CD4-positive, alpha-beta memory T cell (primary cell): Measurements from ENCODE around the gene RPS25. TPM values are rescaled to one million over a fixed set of nuclear protein-coding genes. Genes with fewer than 3 reads are reported as not detected.
"Not testable (repeated sequence)": the region's sequence is repeated elsewhere in the genome, so short reads cannot be mapped to it uniquely, and the experiment has no call there.

ENCODE experiments used
- CTCF ChIA-PET: fragments of 350-600 bp; sonication (Branson Sonifier 250); formaldehyde crosslinking; loops from one replicate; lab custom pipeline; 2021; ENCODE audit warnings: inconsistent platforms; ENCODE audit not compliant: partially characterized antibody; lab: Charles Lee
- POLR2A ChIA-PET: fragments of 350-600 bp; sonication (Branson Sonifier 250); formaldehyde crosslinking; loops from one replicate; lab custom pipeline; 2021; ENCODE audit not compliant: partially characterized antibody; lab: Charles Lee
- DNase-seq, 5 donors: peaks; one replicate each; pipeline versions ENCODE4 v3.0.0 to v3.0.0-alpha.2; 2020 to 2022; ENCODE audit warnings: mixed read lengths in 1 of 5
- H3K27ac ChIP-seq: one replicate; pipeline ENCODE4 v1.7.0; 2013; ENCODE audit warnings: low read depth, low read length
- H3K27me3 ChIP-seq: 2 replicates; pipeline ENCODE4 v1.7.0; 2013; ENCODE audit warnings: mild to moderate bottlenecking, low read length, moderate library complexity; ENCODE audit not compliant: insufficient read depth
- H3K36me3 ChIP-seq: 2 replicates; pipeline ENCODE4 v1.7.0; 2013; ENCODE audit warnings: mild to moderate bottlenecking, low read length, moderate library complexity; ENCODE audit not compliant: insufficient read depth
- H3K4me1 ChIP-seq: 2 replicates; pipeline ENCODE4 v1.7.0; 2013; ENCODE audit warnings: mild to moderate bottlenecking, low read length, moderate library complexity; ENCODE audit not compliant: insufficient read depth
- H3K4me3 ChIP-seq, 2 donors: one replicate each; pipeline ENCODE4 v1.7.0; 2013; ENCODE audit warnings: low read length in 2 of 2, mild to moderate bottlenecking in 1 of 2
- H3K9me3 ChIP-seq, 2 donors: one replicate each; pipeline ENCODE4 v1.7.0; 2013; ENCODE audit warnings: low read length in 2 of 2, control low read depth in 1 of 2; ENCODE audit not compliant: control insufficient read depth in 1 of 2
- H3K27ac Mint-ChIP-seq, 7 donors: one replicate each; pipeline ENCODE4 v1.8.0; 2020 to 2021; ENCODE audit warnings: mixed read lengths in 7 of 7, mild to moderate bottlenecking in 6 of 7, inconsistent platforms in 3 of 7, moderate library complexity in 3 of 7
- H3K27me3 Mint-ChIP-seq, 2 donors: one replicate each; pipeline ENCODE4 v1.8.0; 2020 to 2021; ENCODE audit warnings: mixed read lengths in 2 of 2
- H3K36me3 Mint-ChIP-seq, 2 donors: one replicate each; pipeline ENCODE4 v1.8.0; 2020 to 2021; ENCODE audit warnings: mixed read lengths in 2 of 2, inconsistent platforms in 1 of 2, mild to moderate bottlenecking in 1 of 2
- H3K4me1 Mint-ChIP-seq, 4 donors: one replicate each; pipeline ENCODE4 v1.8.0; 2020 to 2021; ENCODE audit warnings: mixed read lengths in 4 of 4, mild to moderate bottlenecking in 1 of 4
- H3K4me3 Mint-ChIP-seq, 8 donors: one replicate each; pipeline ENCODE4 v1.8.0; 2020 to 2021; ENCODE audit warnings: mixed read lengths in 8 of 8, mild to moderate bottlenecking in 7 of 8, moderate library complexity in 6 of 8, inconsistent platforms in 3 of 8
- H3K9me3 Mint-ChIP-seq, 8 donors: one replicate each; pipeline ENCODE4 v1.8.0; 2020 to 2021; ENCODE audit warnings: mixed read lengths in 8 of 8, mild to moderate bottlenecking in 5 of 8, inconsistent platforms in 3 of 8, moderate library complexity in 1 of 8
- intact Hi-C: fragments of 100-400 bp; cut with micrococcal nuclease; formaldehyde crosslinking; loops from one replicate; pipeline ENCODE4 v1.15.1; 2023
- polyA plus RNA-seq, 2 donors: library from polyadenylated mRNA; unstranded; fragments of 300-500 nt; fragmentation: Illumina TruSeq; gene quantifications; one replicate each; pipeline ENCODE4 v1.2.3, GENCODE V29; 2021
- total RNA-seq, 2 experiments: library from RNA; stranded (reverse); gene quantifications; one replicate each; pipeline ENCODE4 v1.2.3, GENCODE V29; 2021

Gene RPS25
- total and polyA plus RNA-seq, 4 experiments from 2014 or later = 2,545 to 5,786 (median 3,691) TPM

DNA sequence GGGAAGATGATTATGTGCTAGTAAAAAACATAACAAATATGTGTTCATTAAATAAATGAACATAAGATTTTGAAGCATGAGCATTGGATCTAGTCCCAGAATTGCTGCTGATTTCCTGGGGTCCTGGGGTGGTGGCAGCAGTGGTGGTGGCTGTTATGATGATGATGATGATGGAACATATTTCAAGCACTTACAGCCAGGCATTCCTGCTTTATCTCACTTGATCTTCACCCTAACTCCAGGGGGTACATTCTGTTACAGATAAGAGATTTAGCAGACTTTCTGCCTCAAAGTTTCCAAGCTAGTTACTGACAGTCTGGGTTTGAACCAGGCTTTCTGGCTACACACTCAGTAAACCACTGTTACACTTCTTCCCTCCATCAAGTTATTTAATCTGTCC is 5.6 kb upstream of the RPS25 start:
- peaks cover 36% of the 10 kb centered on the region for H3K36me3 ChIP-seq
- no peak overlapping the region for H3K4me3 ChIP-seq
- Mint-ChIP-seq H3K36me3 (peaks cover 34 to 50% of the 10 kb centered on the region in 2 donors), H3K4me3 (peak overlapping the region in 2 of 8 donors; percentile 22 to 54), H3K9me3 (no peaks in the 10 kb centered on the region), H3K27ac (peak overlapping the region in 4 of 7 donors; percentile 1 to 58 (median 13)), H3K27me3 (no peaks in the 10 kb centered on the region), H3K4me1 (peaks cover 24 to 63% (median 44%) of the 10 kb centered on the region in 4 donors)
- POLR2A ChIA-PET = interaction anchor here (1.1 to 3.2 kb wide), 4 partner anchors 26 to 72 kb away, joined by 3 to 10 read pairs (median 6); partner anchors contain the start of genes CENATAC, HMBS and VPS11
- CTCF ChIA-PET = interaction anchor here (1.0 to 1.2 kb wide), 2 partner anchors 76 to 253 kb away, joined by 3 to 4 read pairs; no protein-coding TSS in a partner anchor
- intact Hi-C loops = no loop called here
- H3K27ac ChIP-seq = no peak overlapping the region
- no peak for DNase-seq
- peaks cover 47% of the 10 kb centered on the region for H3K4me1 ChIP-seq
- H3K9me3 ChIP-seq = no peaks in the 10 kb centered on the region
- no peaks in the 10 kb centered on the region for H3K27me3 ChIP-seq

DNA sequence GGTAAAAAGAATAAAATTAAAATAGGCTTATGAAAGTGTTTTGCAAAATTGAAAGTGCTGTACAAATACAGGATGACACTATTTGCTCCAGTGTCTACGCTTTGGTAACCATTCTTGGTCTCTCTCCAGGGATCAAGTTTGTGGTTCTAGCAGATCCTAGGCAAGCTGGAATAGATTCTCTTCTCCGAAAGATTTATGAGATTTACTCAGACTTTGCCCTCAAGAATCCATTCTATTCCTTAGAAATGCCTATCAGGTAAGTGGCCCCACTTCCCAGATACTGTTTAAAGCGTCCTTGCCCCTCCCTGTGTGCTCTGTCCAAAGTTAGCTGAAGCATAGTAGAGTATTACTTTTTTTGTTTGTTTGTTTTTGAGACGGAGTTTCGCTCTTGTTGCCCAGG is 3.5 kb upstream of the RPS25 start:
- intact Hi-C loops = no loop called here
- H3K36me3 ChIP-seq = peaks cover 38% of the 10 kb centered on the region
- no peaks in the 10 kb centered on the region for H3K9me3 ChIP-seq
- peaks cover 52% of the 10 kb centered on the region for H3K4me1 ChIP-seq
- no peak for DNase-seq
- ChIA-PET POLR2A (interaction anchor here (0.8 to 9.3 kb wide), 5 partner anchors 7 to 185 kb away, joined by 3 to 135 read pairs (median 4); partner anchors contain the start of genes CBL, CENATAC and SLC37A4), CTCF (interaction anchor here (1.2 kb wide), 1 partner anchor 35 kb away, joined by 4 read pairs; the partner anchor contains the start of gene HYOU1)
- no peak overlapping the region for H3K27ac ChIP-seq
- H3K4me3 ChIP-seq = no peak overlapping the region
- H3K36me3 Mint-ChIP-seq = peaks cover 40 to 70% of the 10 kb centered on the region in 2 donors
- no peaks in the 10 kb centered on the region for H3K27me3 Mint-ChIP-seq
- peak overlapping the region in 5 of 7 donors; percentile 24 to 79 (median 58) for H3K27ac Mint-ChIP-seq
- H3K9me3 Mint-ChIP-seq = no peaks in the 10 kb centered on the region
- peaks cover 24 to 72% (median 48%) of the 10 kb centered on the region in 4 donors for H3K4me1 Mint-ChIP-seq
- no peaks in the 10 kb centered on the region for H3K27me3 ChIP-seq
- peak overlapping the region in 7 of 8 donors; percentile 17 to 100 (median 58) for H3K4me3 Mint-ChIP-seq

- peaks cover 28 to 85% (median 57%) of the 10 kb centered on the region in 4 donors for H3K4me1 Mint-ChIP-seq
- peak overlapping the region; percentile 98 to 100 (median 100) for H3K27ac Mint-ChIP-seq
- POLR2A ChIA-PET = interaction anchor here (1.0 to 9.4 kb wide), 11 partner anchors 9 to 230 kb away, joined by 3 to 170 read pairs (median 13); partner anchors contain the start of genes C2CD2L, CENATAC, DDX6 and DPAGT1
- H3K27me3 Mint-ChIP-seq = no peaks in the 10 kb centered on the region
- H3K4me3 Mint-ChIP-seq = peak overlapping the region; percentile 94 to 100 (median 99)
- peaks cover 43 to 81% of the 10 kb centered on the region in 2 donors for H3K36me3 Mint-ChIP-seq
- Histone ChIP-seq H3K4me1 (peaks cover 66% of the 10 kb centered on the region), H3K4me3 (peak overlapping the region in 1 of 2 donors; percentile 71), H3K9me3 (no peaks in the 10 kb centered on the region), H3K27me3 (no peaks in the 10 kb centered on the region), H3K36me3 (peaks cover 48% of the 10 kb centered on the region), H3K27ac (peak overlapping the region; percentile 87)
- DNase-seq = no peak
- CTCF ChIA-PET = interaction anchor here (1.0 to 2.6 kb wide), 4 partner anchors 11 to 177 kb away, joined by 3 to 16 read pairs (median 5); partner anchors contain the start of gene SLC37A4
- intact Hi-C loops = loop anchor here (2.0 to 5.0 kb wide), 2 partner anchors 91 to 583 kb away; partner anchors contain the start of gene KMT2A
- H3K9me3 Mint-ChIP-seq = no peaks in the 10 kb centered on the region
Measured at GRCh38 chr11:119019996-119020395, 1.9 kb upstream of the RPS25 start.

- peak overlapping the region; percentile 71 to 96 for H3K4me3 ChIP-seq
- H3K4me1 ChIP-seq = peaks cover 48% of the 10 kb centered on the region
- H3K27ac ChIP-seq = peak overlapping the region; percentile 87
- not testable (repeated sequence) for H3K9me3 Mint-ChIP-seq, H3K27me3 Mint-ChIP-seq, H3K9me3 ChIP-seq, H3K27me3 ChIP-seq
- peak in 4 of 5 donors; percentile 14 to 53 (median 29) for DNase-seq
- ChIA-PET POLR2A (interaction anchor here (1.1 to 9.4 kb wide), 8 partner anchors 10 to 312 kb away, joined by 4 to 170 read pairs (median 18); partner anchors contain the start of genes CENATAC, HYOU1 and SLC37A4), CTCF (interaction anchor here (0.7 kb wide), 1 partner anchor 50 kb away, joined by 3 read pairs; the partner anchor contains the start of gene VPS11)
- peaks cover 44 to 81% of the 10 kb centered on the region in 2 donors for H3K36me3 Mint-ChIP-seq
- H3K36me3 ChIP-seq = peaks cover 50% of the 10 kb centered on the region
- H3K4me1 Mint-ChIP-seq = peaks cover 24 to 72% (median 50%) of the 10 kb centered on the region in 4 donors
- peak overlapping the region; percentile 94 to 100 (median 99) for H3K4me3 Mint-ChIP-seq
- H3K27ac Mint-ChIP-seq = peak overlapping the region; percentile 98 to 100 (median 100)
- intact Hi-C loops = loop anchor here (5.0 kb wide), 1 partner anchor 580 kb away; the partner anchor contains the start of gene KMT2A
Measured at GRCh38 chr11:119017377-119017776, 766 bp downstream of the RPS25 start.

GRCh38 chr11:119016216-119017009 is 1.7 kb downstream of the RPS25 start:
- no peaks in the 10 kb centered on the region for H3K9me3 ChIP-seq
- Mint-ChIP-seq H3K9me3 (no peaks in the 10 kb centered on the region), H3K4me3 (peak overlapping the region in 7 of 8 donors; percentile 36 to 99 (median 51)), H3K27me3 (no peaks in the 10 kb centered on the region), H3K27ac (peak overlapping the region; percentile 30 to 100 (median 100)), H3K4me1 (peaks cover 20 to 71% (median 44%) of the 10 kb centered on the region in 4 donors), H3K36me3 (peaks cover 41 to 79% of the 10 kb centered on the region in 2 donors)
- ChIA-PET POLR2A (interaction anchor here (1.4 to 9.4 kb wide), 8 partner anchors 9 to 227 kb away, joined by 3 to 170 read pairs (median 5); partner anchors contain the start of genes CENATAC, HYOU1, SLC37A4 and VPS11), CTCF (interaction anchor here (1.2 to 2.7 kb wide), 2 partner anchors 13 to 15 kb away, joined by 5 to 7 read pairs; partner anchors contain the start of gene SLC37A4)
- intact Hi-C loops = loop anchor here (5.0 kb wide), 1 partner anchor 579 kb away; the partner anchor contains the start of gene KMT2A
- H3K4me3 ChIP-seq = peak overlapping the region in 1 of 2 donors; percentile 71
- no peaks in the 10 kb centered on the region for H3K27me3 ChIP-seq
- H3K27ac ChIP-seq = peak overlapping the region; percentile 87
- peaks cover 42% of the 10 kb centered on the region for H3K4me1 ChIP-seq
- peaks cover 49% of the 10 kb centered on the region for H3K36me3 ChIP-seq
- no peak for DNase-seq

GRCh38 chr11:119015054-119015611 is 3.0 kb downstream of the RPS25 start:
- no peak overlapping the region for H3K4me3 ChIP-seq
- ChIA-PET POLR2A (interaction anchor here (1.0 to 9.4 kb wide), 10 partner anchors 14 to 225 kb away, joined by 3 to 170 read pairs (median 4); partner anchors contain the start of genes CENATAC, DPAGT1, HMBS and HYOU1), CTCF (interaction anchor here (0.6 to 2.7 kb wide), 3 partner anchors 12 to 526 kb away, joined by 4 to 7 read pairs (median 4); no protein-coding TSS in a partner anchor)
- Mint-ChIP-seq H3K27ac (peak overlapping the region; percentile 16 to 100 (median 63)), H3K36me3 (peaks cover 46 to 83% of the 10 kb centered on the region in 2 donors), H3K4me3 (peak overlapping the region in 3 of 8 donors; percentile 13 to 40 (median 34)), H3K27me3 (no peaks in the 10 kb centered on the region), H3K9me3 (no peaks in the 10 kb centered on the region), H3K4me1 (peaks cover 18 to 63% (median 35%) of the 10 kb centered on the region in 4 donors)
- no peak for DNase-seq
- intact Hi-C loops = loop anchor here (5.0 kb wide), 1 partner anchor 578 kb away; the partner anchor contains the start of gene KMT2A
- peaks cover 31% of the 10 kb centered on the region for H3K4me1 ChIP-seq
- no peaks in the 10 kb centered on the region for H3K27me3 ChIP-seq
- no peak overlapping the region for H3K27ac ChIP-seq
- no peaks in the 10 kb centered on the region for H3K9me3 ChIP-seq
- H3K36me3 ChIP-seq = peaks cover 50% of the 10 kb centered on the region
